Neuronal stem cell (in vitro differentiated cells): ENCODE results near the gene IRX2.

Experiments used
- DNase-seq: peaks from one replicate; pipeline ENCODE4 v3.0.0-alpha.2; 2013; ENCODE audit warnings: low spot score
- H2AFZ ChIP-seq: one replicate; pipeline ENCODE4 v1.6.1; 2013; ENCODE audit warnings: mild to moderate bottlenecking, low read length, inconsistent platforms
- H2AK5ac ChIP-seq: 2 replicates; pipeline ENCODE4 v1.6.1; 2013; ENCODE audit warnings: low read depth, mild to moderate bottlenecking, inconsistent platforms, low read length, moderate library complexity, mixed read lengths
- H2BK120ac ChIP-seq: 2 replicates; pipeline ENCODE4 v1.6.1; 2013; ENCODE audit warnings: low read depth, mild to moderate bottlenecking, inconsistent platforms, low read length, moderate library complexity, mixed read lengths
- H2BK12ac ChIP-seq: one replicate; pipeline ENCODE4 v1.6.1; 2013; ENCODE audit warnings: low read length, inconsistent platforms
- H2BK15ac ChIP-seq: 2 replicates; pipeline ENCODE4 v1.6.1; 2013; ENCODE audit warnings: mild to moderate bottlenecking, low read length, inconsistent platforms, mixed read lengths
- H2BK5ac ChIP-seq: one replicate; pipeline ENCODE4 v1.6.1; 2013; ENCODE audit warnings: inconsistent platforms, mild to moderate bottlenecking, low read length, moderate library complexity
- H3K14ac ChIP-seq: one replicate; pipeline ENCODE4 v1.6.1; 2013; ENCODE audit warnings: low read length, inconsistent platforms
- H3K18ac ChIP-seq: 2 replicates; pipeline ENCODE4 v1.6.1; 2013; ENCODE audit warnings: low read length, inconsistent platforms
- H3K23ac ChIP-seq: 2 replicates; pipeline ENCODE4 v1.6.1; 2013; ENCODE audit warnings: low read depth, mild to moderate bottlenecking, mixed read lengths, low read length, inconsistent platforms; ENCODE audit not compliant: poor library complexity
- H3K27ac ChIP-seq: replicated peaks from 3 replicates; pipeline ENCODE4 v1.5.1; 2013; ENCODE audit warnings: low read length, inconsistent platforms
- H3K27me3 ChIP-seq, 3 experiments: 2 replicates each; pipeline ENCODE4 v1.6.1; 2013; ENCODE audit warnings: low read length in 3 of 3, mild to moderate bottlenecking in 2 of 3, inconsistent platforms in 1 of 3, low read depth in 1 of 3, mixed read lengths in 1 of 3, moderate library complexity in 1 of 3; ENCODE audit not compliant: control insufficient read depth in 3 of 3, insufficient read depth in 3 of 3
- H3K36me3 ChIP-seq, 2 donors: replicated peaks in 1 of 2; 2 replicates each; pipeline ENCODE4 v1.6.1; 2013; ENCODE audit warnings: low read length in 2 of 2; ENCODE audit not compliant: control insufficient read depth in 2 of 2, insufficient read depth in 2 of 2
- H3K4ac ChIP-seq: 2 replicates; pipeline ENCODE4 v1.6.1; 2013; ENCODE audit warnings: inconsistent platforms, mild to moderate bottlenecking, low read length, moderate library complexity
- H3K4me1 ChIP-seq, 2 donors: 1 replicate in 1 of 2; 2 replicates in 1 of 2; pipeline ENCODE4 v1.6.1; 2013; ENCODE audit warnings: low read length in 2 of 2, low read depth in 1 of 2; ENCODE audit not compliant: control insufficient read depth in 2 of 2, insufficient read depth in 1 of 2
- H3K4me2 ChIP-seq: one replicate; pipeline ENCODE4 v1.6.1; 2013; ENCODE audit warnings: mild to moderate bottlenecking, low read length, inconsistent platforms; ENCODE audit not compliant: insufficient read depth, poor library complexity, severe bottlenecking
- H3K4me3 ChIP-seq, 2 donors: 2 replicates each; pipeline ENCODE4 v1.5.1; 2013; ENCODE audit warnings: low read length in 2 of 2, mild to moderate bottlenecking in 2 of 2, inconsistent platforms in 1 of 2, moderate library complexity in 1 of 2
- H3K79me1 ChIP-seq: one replicate; pipeline ENCODE4 v1.6.1; 2013; ENCODE audit warnings: low read depth, mild to moderate bottlenecking, inconsistent platforms, low read length, moderate library complexity
- H3K9ac ChIP-seq: one replicate; pipeline ENCODE4 v1.6.1; 2013; ENCODE audit warnings: mild to moderate bottlenecking, low read depth, low read length, inconsistent platforms; ENCODE audit not compliant: poor library complexity
- H3K9me3 ChIP-seq, 2 donors: replicated peaks in 1 of 2; 2 replicates each; pipeline versions ENCODE3 to v1.6.1; 2013; ENCODE audit warnings: low read length in 2 of 2, mild to moderate bottlenecking in 2 of 2, inconsistent platforms in 1 of 2, low read depth in 1 of 2, mixed read lengths in 1 of 2, moderate library complexity in 1 of 2; ENCODE audit not compliant: control insufficient read depth in 2 of 2, insufficient read depth in 1 of 2
- H4K8ac ChIP-seq: one replicate; pipeline ENCODE4 v1.6.1; 2013; ENCODE audit warnings: low read depth, mild to moderate bottlenecking, inconsistent platforms, low read length, moderate library complexity
- H4K91ac ChIP-seq: one replicate; pipeline ENCODE4 v1.6.1; 2013; ENCODE audit warnings: low read length, low read depth, mild to moderate bottlenecking, inconsistent platforms; ENCODE audit not compliant: poor library complexity
- WGBS, 2 donors: extraction: QIAGEN DNeasy Blood & Tissue Kit; methylation state at CpG; one replicate each; pipeline ENCODE4 v1.1.7; 2013; ENCODE audit warnings: missing lambda C conversion rate in 2 of 2, mixed read lengths in 1 of 2; ENCODE audit not compliant: insufficient read length in 2 of 2, insufficient replicate concordance in 1 of 2; ENCODE audit errors: extremely low coverage in 2 of 2; 5-methylcytosine and 5-hydroxymethylcytosine counted together

The IRX2 gene

DNA sequence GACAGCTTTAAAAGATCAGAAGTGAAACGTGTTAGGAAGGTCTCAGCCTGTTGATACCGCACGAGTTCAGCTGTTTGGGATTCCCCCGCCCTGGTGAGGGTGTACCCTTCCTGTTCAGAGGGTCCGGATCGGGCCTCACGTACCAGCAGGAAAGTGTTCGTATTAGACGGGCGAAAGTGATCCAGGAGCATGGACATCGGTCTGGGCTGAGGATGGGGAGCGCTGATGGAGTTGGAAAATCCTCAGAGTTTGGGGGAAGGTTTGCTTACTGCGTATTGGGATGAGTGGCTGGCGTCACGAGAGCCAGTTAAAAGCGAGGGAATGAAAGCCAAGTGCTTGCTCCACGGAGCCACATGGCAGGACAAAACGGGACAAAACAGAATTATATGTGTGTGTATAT is 47.4 kb downstream of the IRX2 start:
- DNase-seq, result no peak

DNA sequence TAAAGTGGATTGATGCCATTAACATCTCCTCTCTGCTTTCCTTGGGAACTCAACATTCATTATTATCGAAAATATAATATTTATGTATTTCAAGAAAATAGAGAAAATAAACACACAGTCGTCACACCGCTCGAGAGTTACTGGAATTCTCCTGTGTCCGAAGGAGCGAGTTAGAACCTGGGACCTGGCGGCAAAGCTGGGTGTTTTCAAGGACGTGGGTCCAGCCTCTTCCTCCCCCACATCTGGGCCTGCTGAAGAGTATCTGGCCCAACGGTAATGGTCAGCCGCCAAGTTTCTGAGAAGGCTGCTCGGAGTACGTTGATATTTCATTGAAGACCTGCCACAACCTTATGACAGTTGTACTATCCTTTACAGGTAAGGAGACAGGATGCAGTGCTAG is 47.9 kb downstream of the IRX2 start:
- H3K23ac ChIP-seq, result no peak overlapping the region
- peaks cover 0 to 8% of the 10 kb centered on the region in 2 donors for H3K9me3 ChIP-seq
- no peak overlapping the region for H3K4me3 ChIP-seq
- H2BK15ac ChIP-seq, result no peak overlapping the region
- no CpG with 5 or more reads among the region's 12 CpGs for WGBS, 2 donors
- DNase-seq, result no peak
- H3K14ac ChIP-seq, result no peak overlapping the region
- H4K8ac ChIP-seq, result no peak overlapping the region
- no peak overlapping the region for H2BK12ac ChIP-seq
- no peak overlapping the region for H3K27ac ChIP-seq
- H2BK120ac ChIP-seq, result no peak overlapping the region
- H3K4me1 ChIP-seq, result peaks cover 0 to 2% of the 10 kb centered on the region in 2 donors
- H3K9ac ChIP-seq, result no peak overlapping the region
- H2BK5ac ChIP-seq, result no peak overlapping the region
- no peaks in the 10 kb centered on the region for H3K36me3 ChIP-seq
- H2AK5ac ChIP-seq, result no peak overlapping the region
- H3K4ac ChIP-seq, result no peak overlapping the region
- no peak overlapping the region for H4K91ac ChIP-seq
- peaks cover 0 to 2% (median 0%) of the 10 kb centered on the region in 3 experiments for H3K27me3 ChIP-seq
- no peaks in the 10 kb centered on the region for H3K79me1 ChIP-seq
- no peak overlapping the region for H3K4me2 ChIP-seq
- H3K18ac ChIP-seq, result no peak overlapping the region
- no peak overlapping the region for H2AFZ ChIP-seq

More for the DNA sequence above, 47.4 kb downstream of the IRX2 start:
- Histone ChIP-seq H4K91ac (no peak overlapping the region), H3K4ac (no peak overlapping the region), H3K4me2 (no peak overlapping the region), H2AK5ac (no peak overlapping the region), H3K4me1 (peaks cover 0 to 2% of the 10 kb centered on the region in 2 donors), H3K36me3 (no peaks in the 10 kb centered on the region), H3K4me3 (no peak overlapping the region), H2AFZ (no peak overlapping the region), H3K27me3 (peaks cover 0 to 2% (median 0%) of the 10 kb centered on the region in 3 experiments), H3K14ac (no peak overlapping the region), H3K18ac (no peak overlapping the region), H4K8ac (no peak overlapping the region), H3K23ac (no peak overlapping the region), H3K9me3 (peaks cover 0 to 4% of the 10 kb centered on the region in 2 donors), H2BK120ac (no peak overlapping the region), H2BK15ac (no peak overlapping the region), H3K27ac (no peak overlapping the region), H2BK12ac (no peak overlapping the region), H2BK5ac (no peak overlapping the region), H3K79me1 (no peaks in the 10 kb centered on the region), H3K9ac (no peak overlapping the region)
- WGBS, 2 donors, result no CpG with 5 or more reads among the region's 18 CpGs

DNA sequence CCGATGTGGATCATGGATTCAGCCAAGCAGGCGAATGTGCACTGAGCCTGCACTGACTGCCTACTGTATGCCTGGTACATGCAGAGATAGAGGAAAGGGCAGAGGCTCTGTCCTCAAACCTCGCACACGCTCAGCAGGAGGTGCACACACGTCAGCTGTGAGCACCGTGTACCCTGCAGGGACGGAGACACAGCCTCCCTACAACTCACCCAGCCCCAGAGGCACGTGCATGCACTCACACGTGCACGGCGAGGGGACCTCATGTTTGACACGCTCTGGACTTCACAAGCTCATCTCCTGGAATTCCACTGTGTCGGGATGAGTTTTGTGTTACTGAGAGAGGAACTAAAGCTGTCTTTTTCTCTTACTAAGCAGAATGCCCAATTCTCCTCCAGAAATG is 48.4 kb downstream of the IRX2 start:
- Histone ChIP-seq H3K23ac (no peak overlapping the region), H3K9me3 (peaks cover 0 to 9% of the 10 kb centered on the region in 2 donors), H3K79me1 (no peaks in the 10 kb centered on the region), H2BK120ac (no peak overlapping the region), H2BK15ac (no peak overlapping the region), H3K36me3 (no peaks in the 10 kb centered on the region), H2BK12ac (no peak overlapping the region), H3K4ac (no peak overlapping the region), H4K91ac (no peak overlapping the region), H3K4me2 (no peak overlapping the region), H3K27ac (no peak overlapping the region), H4K8ac (no peak overlapping the region), H2BK5ac (no peak overlapping the region), H2AFZ (no peak overlapping the region), H3K14ac (peak overlapping the region; percentile 43), H3K18ac (no peak overlapping the region), H3K27me3 (peaks cover 0 to 2% (median 0%) of the 10 kb centered on the region in 3 experiments), H3K4me1 (peaks cover 0 to 2% of the 10 kb centered on the region in 2 donors), H3K9ac (no peak overlapping the region), H3K4me3 (no peak overlapping the region), H2AK5ac (no peak overlapping the region)
- WGBS, 2 donors, result no CpG with 5 or more reads among the region's 13 CpGs
- no peak for DNase-seq

DNA sequence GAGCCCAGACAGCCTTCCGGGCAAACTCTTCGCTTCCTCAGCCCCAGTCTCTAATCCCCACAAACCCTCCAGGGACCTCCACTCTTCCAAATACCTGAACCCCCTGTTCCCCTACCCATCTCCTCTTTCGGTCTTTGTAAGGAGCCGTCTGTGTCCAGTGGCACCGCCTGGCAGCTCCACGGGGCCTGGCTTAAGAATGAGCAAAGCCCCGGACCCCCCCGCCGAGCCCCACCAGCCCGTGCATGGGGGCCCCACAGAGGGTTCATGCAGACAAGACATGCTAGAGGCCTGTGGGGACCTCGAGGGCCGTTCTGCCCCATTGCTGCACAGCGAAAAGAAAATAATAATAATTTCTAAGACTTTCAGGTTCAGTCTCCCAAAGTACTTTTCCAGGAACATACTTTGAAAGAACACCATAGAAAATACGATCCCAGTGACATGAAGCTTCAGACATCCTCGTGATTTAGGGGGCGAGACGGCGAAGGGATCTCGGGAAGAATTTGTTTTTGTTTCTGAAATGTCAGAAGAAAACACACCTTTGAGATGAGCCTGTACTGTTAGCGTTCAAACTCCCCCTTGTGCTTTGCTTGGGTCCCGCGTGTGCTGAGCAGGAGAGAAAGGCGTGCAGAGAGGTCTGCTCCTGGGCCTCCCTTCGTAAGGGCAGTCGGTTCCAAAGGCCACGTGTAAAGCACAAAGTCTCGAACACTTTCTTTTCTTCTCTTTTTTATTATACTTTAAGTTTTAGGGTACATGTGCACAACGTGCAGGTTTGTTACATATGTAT is 49.2 kb downstream of the IRX2 start:
- Histone ChIP-seq H3K79me1 (no peaks in the 10 kb centered on the region), H2BK15ac (no peak overlapping the region), H3K36me3 (no peaks in the 10 kb centered on the region), H3K27ac (no peak overlapping the region), H3K4me2 (no peak overlapping the region), H3K14ac (no peak overlapping the region), H2BK120ac (no peak overlapping the region), H4K91ac (no peak overlapping the region), H3K27me3 (peaks cover 0 to 2% (median 0%) of the 10 kb centered on the region in 3 experiments), H3K4ac (no peak overlapping the region), H2AFZ (no peak overlapping the region), H3K18ac (no peak overlapping the region), H3K23ac (no peak overlapping the region), H3K4me3 (no peak overlapping the region), H2AK5ac (no peak overlapping the region), H4K8ac (no peak overlapping the region), H3K9me3 (peaks cover 0 to 13% of the 10 kb centered on the region in 2 donors), H2BK5ac (no peak overlapping the region), H3K9ac (no peak overlapping the region), H2BK12ac (no peak overlapping the region), H3K4me1 (peaks cover 0 to 2% of the 10 kb centered on the region in 2 donors)
- no peak for DNase-seq
- no CpG with 5 or more reads among the region's 28 CpGs for WGBS, 2 donors
